Measurements from ENCODE around the gene CAMP. TPM values are rescaled to one million over a fixed set of nuclear protein-coding genes. Genes with fewer than 3 reads are reported as not detected.
A peak's percentile ranks its signal among the peaks of the same experiment; 100 is the strongest.

The CAMP gene
- total RNA-seq, 2 donors from 2014 or later: 2.4 TPM; not detected in 1

DNA sequence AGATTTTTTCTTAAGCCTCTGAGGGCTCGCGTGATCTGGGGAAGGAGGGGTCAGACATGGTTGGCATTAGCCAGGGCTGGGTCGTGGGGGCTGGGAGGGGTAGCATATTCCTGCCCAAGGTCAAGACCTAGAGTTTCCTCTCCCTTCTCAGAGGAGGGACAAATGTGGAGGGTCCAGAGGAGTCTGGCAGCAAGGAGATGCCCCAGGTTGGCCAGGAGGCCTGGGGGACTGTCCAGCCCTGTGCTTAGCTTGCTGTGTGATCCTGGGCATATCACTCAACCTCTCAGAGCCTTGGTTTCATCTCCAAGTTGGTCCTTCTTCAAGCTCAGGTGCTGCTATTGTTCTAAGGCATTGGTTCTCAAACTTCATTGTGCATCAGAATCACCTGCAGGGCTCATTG lies 9.1 kb upstream of the CAMP start:
- Histone ChIP-seq H3K27me3 (replicated peaks; ENCODE audit: insufficient read depth) (no peaks in the 10 kb centered on the region), H3K9me3 (no peaks in the 10 kb centered on the region), H3K4me3 (no peak overlapping the region), H3K36me3 (no peaks in the 10 kb centered on the region), H3K27ac (no peak overlapping the region), H3K4me1 (replicated peaks) (peaks cover 11% of the 10 kb centered on the region)
- WGBS: 92% methylated on average over 2 of the region's 3 CpGs
- no peak for DNase-seq (ENCODE audit: low spot score)
- no peak for TF ChIP-seq POLR2A (IDR thresholded peaks at IDR 0.05)
- no peak for TF ChIP-seq POLR2AphosphoS5 (IDR thresholded peaks at IDR 0.05)
- TF ChIP-seq, protein P1, sequence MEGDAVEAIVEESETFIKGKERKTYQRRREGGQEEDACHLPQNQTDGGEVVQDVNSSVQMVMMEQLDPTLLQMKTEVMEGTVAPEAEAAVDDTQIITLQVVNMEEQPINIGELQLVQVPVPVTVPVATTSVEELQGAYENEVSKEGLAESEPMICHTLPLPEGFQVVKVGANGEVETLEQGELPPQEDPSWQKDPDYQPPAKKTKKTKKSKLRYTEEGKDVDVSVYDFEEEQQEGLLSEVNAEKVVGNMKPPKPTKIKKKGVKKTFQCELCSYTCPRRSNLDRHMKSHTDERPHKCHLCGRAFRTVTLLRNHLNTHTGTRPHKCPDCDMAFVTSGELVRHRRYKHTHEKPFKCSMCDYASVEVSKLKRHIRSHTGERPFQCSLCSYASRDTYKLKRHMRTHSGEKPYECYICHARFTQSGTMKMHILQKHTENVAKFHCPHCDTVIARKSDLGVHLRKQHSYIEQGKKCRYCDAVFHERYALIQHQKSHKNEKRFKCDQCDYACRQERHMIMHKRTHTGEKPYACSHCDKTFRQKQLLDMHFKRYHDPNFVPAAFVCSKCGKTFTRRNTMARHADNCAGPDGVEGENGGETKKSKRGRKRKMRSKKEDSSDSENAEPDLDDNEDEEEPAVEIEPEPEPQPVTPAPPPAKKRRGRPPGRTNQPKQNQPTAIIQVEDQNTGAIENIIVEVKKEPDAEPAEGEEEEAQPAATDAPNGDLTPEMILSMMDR (IDR thresholded peaks at IDR 0.05): no peak
- intact Hi-C loops (cut with DNase I): no loop called here

GRCh38 chr3:48215019-48215418 lies 8.3 kb upstream of the CAMP start:
- Histone ChIP-seq H3K4me3 (no peak overlapping the region), H3K36me3 (no peaks in the 10 kb centered on the region)
- TF ChIP-seq, protein P1 (IDR thresholded peaks at IDR 0.05): no peak
- TF ChIP-seq POLR2AphosphoS5 (IDR thresholded peaks at IDR 0.05) (no peak), POLR2A (IDR thresholded peaks at IDR 0.05) (no peak)

DNA sequence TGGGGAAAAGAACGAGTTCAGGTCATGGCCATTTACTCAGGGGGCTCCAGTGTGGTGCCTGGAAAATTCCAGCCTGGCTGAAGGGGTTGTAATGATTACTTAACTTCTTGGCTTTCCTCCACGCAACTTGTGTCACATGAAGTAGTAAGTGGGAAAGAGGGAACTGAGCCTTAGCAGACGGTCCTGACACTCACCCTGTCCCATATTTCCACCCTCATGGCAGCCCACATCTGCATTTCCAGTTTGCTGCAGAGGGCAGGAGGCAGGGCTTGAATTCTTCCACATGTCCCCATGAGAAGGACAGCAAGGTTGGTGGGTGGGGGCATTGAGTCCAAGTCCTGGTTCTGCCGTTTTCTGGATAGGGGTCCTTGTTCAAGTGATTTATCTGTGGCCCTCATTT lies 7.8 kb upstream of the CAMP start:
- H3K4me1 ChIP-seq (replicated peaks): peaks cover 11% of the 10 kb centered on the region
- H3K36me3 ChIP-seq: no peaks in the 10 kb centered on the region
- WGBS: 26% methylated on average over 4 of the region's 4 CpGs
- no peaks in the 10 kb centered on the region for H3K9me3 ChIP-seq
- intact Hi-C loops (cut with DNase I): no loop called here
- peak overlapping the region; percentile 39 to 60 for H3K27ac ChIP-seq
- no peaks in the 10 kb centered on the region for H3K27me3 ChIP-seq (replicated peaks; ENCODE audit: insufficient read depth)
- TF ChIP-seq POLR2AphosphoS5 (IDR thresholded peaks at IDR 0.05) (peak; percentile 40), POLR2A (IDR thresholded peaks at IDR 0.05) (no peak)
- TF ChIP-seq, protein P1 (IDR thresholded peaks at IDR 0.05): no peak
- DNase-seq (ENCODE audit: low spot score): peak; percentile 34
- no peak overlapping the region for H3K4me3 ChIP-seq

More at GRCh38 chr3:48215019-48215418, 8.3 kb upstream of the CAMP start:
- intact Hi-C loops (cut with DNase I): no loop called here
- WGBS: 72% methylated on average over 3 of the region's 3 CpGs
- Histone ChIP-seq H3K27me3 (replicated peaks; ENCODE audit: insufficient read depth) (no peaks in the 10 kb centered on the region), H3K4me1 (replicated peaks) (peaks cover 11% of the 10 kb centered on the region), H3K9me3 (no peaks in the 10 kb centered on the region), H3K27ac (peak overlapping the region; percentile 39 to 60)
- no peak for DNase-seq (ENCODE audit: low spot score)

DNA sequence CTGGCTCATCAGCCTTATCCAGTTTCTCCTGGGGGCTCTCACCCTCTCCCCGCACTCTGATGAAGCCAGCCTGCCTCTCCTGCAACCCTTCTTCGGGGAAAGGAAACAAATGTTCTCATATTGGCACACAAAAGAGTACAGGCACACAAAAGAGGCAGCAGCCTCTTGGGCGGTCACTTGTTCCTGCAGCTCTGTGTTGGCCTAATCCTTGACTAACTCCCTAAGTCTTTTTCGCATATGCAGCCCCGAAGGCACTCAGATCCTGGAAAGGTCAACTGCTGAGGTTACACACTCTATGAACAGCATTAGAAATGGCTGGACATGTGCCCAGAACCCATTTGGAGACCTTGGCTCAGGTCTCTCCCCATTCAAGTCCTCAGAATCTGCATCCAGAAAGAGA lies 7.4 kb upstream of the CAMP start:
- Histone ChIP-seq H3K4me3 (no peak overlapping the region), H3K27me3 (replicated peaks; ENCODE audit: insufficient read depth) (no peaks in the 10 kb centered on the region), H3K36me3 (no peaks in the 10 kb centered on the region), H3K4me1 (replicated peaks) (peaks cover 11% of the 10 kb centered on the region), H3K27ac (peak overlapping the region; percentile 39 to 60), H3K9me3 (no peaks in the 10 kb centered on the region)
- DNase-seq (ENCODE audit: low spot score): no peak
- no peak for TF ChIP-seq POLR2A (IDR thresholded peaks at IDR 0.05)
- TF ChIP-seq, protein P1 (IDR thresholded peaks at IDR 0.05): no peak
- TF ChIP-seq POLR2AphosphoS5 (IDR thresholded peaks at IDR 0.05): no peak
- intact Hi-C loops (cut with DNase I): no loop called here
- 33% methylated on average over 5 of the region's 5 CpGs for WGBS

GRCh38 chr3:48217449-48217848 lies 5.8 kb upstream of the CAMP start:
- Histone ChIP-seq H3K4me3 (no peak overlapping the region), H3K36me3 (no peaks in the 10 kb centered on the region), H3K9me3 (no peaks in the 10 kb centered on the region), H3K27ac (no peak overlapping the region), H3K4me1 (replicated peaks) (peaks cover 11% of the 10 kb centered on the region), H3K27me3 (replicated peaks; ENCODE audit: insufficient read depth) (no peaks in the 10 kb centered on the region)
- WGBS: 85% methylated on average over 4 of the region's 4 CpGs
- TF ChIP-seq POLR2AphosphoS5 (IDR thresholded peaks at IDR 0.05): no peak
- TF ChIP-seq, protein P1 (IDR thresholded peaks at IDR 0.05): no peak
- no peak for TF ChIP-seq POLR2A (IDR thresholded peaks at IDR 0.05)
- no peak for DNase-seq (ENCODE audit: low spot score)
- intact Hi-C loops (cut with DNase I): no loop called here
